ENCODE data around the gene CD3G.

The CD3G gene

DNA sequence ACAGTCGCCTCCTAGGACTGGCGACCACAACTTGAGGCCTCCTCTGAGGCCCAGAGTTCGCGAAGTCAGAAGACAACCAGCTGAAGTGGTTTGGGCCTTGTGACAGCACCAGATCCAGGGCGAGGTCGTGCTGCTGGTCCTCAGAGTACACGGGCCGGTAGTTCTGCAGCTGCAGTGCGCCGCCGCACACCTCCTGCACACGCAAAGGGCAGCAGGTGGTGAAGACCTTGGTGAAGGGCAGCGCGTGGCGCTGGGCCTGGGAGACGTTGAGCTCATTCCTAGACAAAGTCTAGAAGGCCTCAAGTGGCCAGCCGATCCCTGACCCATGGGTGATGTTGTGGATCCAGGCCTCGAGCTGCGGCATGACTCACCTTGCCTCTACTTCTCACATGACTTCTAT is 21.4 kb upstream of the CD3G start:
- in situ Hi-C loops (cut with MboI; ENCODE audit: low sequenced_read_pairs) = no loop called here

- in situ Hi-C loops (cut with MboI; ENCODE audit: low sequenced_read_pairs) = no loop called here
These were observed 18.9 kb upstream of the CD3G start for GRCh38 chr11:118325283-118325682.

GRCh38 chr11:118328745-118329144 is 15.4 kb upstream of the CD3G start:
- in situ Hi-C loops (cut with MboI; ENCODE audit: low sequenced_read_pairs) = no loop called here

GRCh38 chr11:118334745-118335144 is 9.4 kb upstream of the CD3G start:
- in situ Hi-C loops (cut with MboI; ENCODE audit: low sequenced_read_pairs) = no loop called here

- in situ Hi-C loops (cut with MboI; ENCODE audit: low sequenced_read_pairs) = no loop called here
These were observed 5.5 kb upstream of the CD3G start for GRCh38 chr11:118338637-118339061.

- in situ Hi-C loops (cut with MboI; ENCODE audit: low sequenced_read_pairs) = no loop called here
These were observed 4.7 kb upstream of the CD3G start for GRCh38 chr11:118339281-118339961.

GRCh38 chr11:118340449-118340848 is 3.7 kb upstream of the CD3G start:
- in situ Hi-C loops (cut with MboI; ENCODE audit: low sequenced_read_pairs) = loop anchor here (5.0 kb wide), 1 partner anchor 143 kb away; no protein-coding TSS in a partner anchor

- in situ Hi-C loops (cut with MboI; ENCODE audit: low sequenced_read_pairs) = loop anchor here (5.0 kb wide), 1 partner anchor 144 kb away; no protein-coding TSS in a partner anchor
These were observed 2.9 kb upstream of the CD3G start for GRCh38 chr11:118341261-118341660.

- in situ Hi-C loops (cut with MboI; ENCODE audit: low sequenced_read_pairs) = loop anchor here (5.0 kb wide), 1 partner anchor 145 kb away; no protein-coding TSS in a partner anchor
These were observed 2.2 kb upstream of the CD3G start for GRCh38 chr11:118341815-118342489.

DNA sequence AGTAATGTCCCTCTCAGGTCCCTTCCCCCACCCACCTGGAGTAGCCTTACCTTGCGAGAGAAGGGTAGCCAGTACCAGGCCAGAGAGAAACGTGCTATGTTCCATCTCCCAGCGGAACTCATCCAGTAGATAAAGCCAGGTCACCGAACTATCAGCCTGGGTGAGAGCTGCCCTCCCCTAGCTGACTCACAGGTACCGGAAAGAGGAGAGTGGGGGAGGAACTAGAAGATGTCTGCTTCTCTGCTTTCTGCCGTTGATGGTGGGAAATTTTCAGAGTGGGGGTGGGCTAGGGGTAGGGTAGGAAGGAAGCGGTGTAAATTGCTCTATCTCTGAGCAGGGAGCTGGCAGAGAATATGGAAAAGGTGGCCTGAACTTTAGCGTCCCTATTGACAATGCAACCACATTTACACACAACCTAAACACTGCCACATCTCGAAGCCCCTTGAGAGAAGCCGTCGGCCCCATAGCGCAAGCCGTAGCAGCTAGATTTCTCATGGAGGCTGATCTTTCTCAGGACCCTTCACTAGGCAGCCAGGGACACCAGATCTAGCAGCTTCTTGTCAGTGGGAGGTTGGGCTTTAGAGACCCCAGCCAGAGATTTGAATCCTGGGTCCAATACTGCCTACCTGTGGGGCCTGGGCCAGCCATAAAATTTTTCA is 1.5 kb upstream of the CD3G start, which contains the start of gene CD3D:
Gene CD3D, minus strand, starts transcription at position 203 of the 659 bp plus-strand sequence. Its CDS starts 98 bp downstream, at position 105.
- in situ Hi-C loops (cut with MboI; ENCODE audit: low sequenced_read_pairs) = loop anchor here (5.0 kb wide), 1 partner anchor 145 kb away; no protein-coding TSS in a partner anchor

DNA sequence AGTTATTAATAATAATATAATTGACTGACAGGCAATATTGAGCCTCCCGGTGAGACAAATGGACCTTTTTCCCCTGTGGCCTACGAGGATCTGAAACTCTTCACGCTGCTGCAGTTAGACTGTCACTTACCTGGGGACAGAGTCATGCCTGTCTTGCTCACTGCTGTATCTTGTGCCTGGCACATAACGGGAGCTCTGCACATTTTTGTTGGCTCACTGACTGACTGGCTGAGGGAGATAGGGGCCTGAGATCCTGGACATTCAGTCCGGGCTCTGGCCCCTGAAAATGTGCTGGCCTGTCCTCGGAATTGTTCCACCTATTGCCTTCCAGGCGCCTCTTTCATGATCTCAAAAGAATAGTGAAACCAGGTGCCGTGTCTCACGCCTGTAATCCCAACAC is 896 bp upstream of the CD3G start:
- in situ Hi-C loops (cut with MboI; ENCODE audit: low sequenced_read_pairs) = loop anchor here (5.0 kb wide), 1 partner anchor 146 kb away; no protein-coding TSS in a partner anchor

DNA sequence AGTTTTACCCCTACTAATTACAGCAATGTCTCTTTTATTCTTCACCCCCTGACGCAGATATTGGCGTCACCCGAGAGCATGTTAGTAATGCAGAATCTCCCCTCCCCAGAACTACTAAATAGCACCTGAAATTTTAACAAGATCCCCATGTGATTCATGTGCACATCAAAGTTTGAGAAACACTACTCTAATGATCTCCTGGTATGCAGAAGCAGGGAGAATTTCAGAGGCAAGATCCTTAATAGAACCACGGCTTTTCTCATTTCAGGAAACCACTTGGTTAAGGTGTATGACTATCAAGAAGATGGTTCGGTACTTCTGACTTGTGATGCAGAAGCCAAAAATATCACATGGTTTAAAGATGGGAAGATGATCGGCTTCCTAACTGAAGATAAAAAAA is 5.3 kb downstream of the CD3G start:
- in situ Hi-C loops (cut with MboI; ENCODE audit: low sequenced_read_pairs) = no loop called here

DNA sequence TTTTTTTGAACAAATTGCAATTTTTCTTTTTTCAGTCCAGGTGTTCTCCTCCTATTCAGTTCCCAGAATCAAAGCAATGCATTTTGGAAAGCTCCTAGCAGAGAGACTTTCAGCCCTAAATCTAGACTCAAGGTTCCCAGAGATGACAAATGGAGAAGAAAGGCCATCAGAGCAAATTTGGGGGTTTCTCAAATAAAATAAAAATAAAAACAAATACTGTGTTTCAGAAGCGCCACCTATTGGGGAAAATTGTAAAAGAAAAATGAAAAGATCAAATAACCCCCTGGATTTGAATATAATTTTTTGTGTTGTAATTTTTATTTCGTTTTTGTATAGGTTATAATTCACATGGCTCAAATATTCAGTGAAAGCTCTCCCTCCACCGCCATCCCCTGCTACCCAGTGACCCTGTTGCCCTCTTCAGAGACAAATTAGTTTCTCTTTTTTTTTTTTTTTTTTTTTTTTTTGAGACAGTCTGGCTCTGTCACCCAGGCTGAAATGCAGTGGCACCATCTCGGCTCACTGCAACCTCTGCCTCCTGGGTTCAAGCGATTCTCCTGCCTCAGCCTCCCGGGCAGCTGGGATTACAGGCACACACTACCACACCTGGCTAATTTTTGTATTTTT is 9.1 kb downstream of the CD3G start:
- in situ Hi-C loops (cut with MboI; ENCODE audit: low sequenced_read_pairs) = no loop called here

GRCh38 chr11:118358071-118358470 is 13.9 kb downstream of the CD3G start:
- in situ Hi-C loops (cut with MboI; ENCODE audit: low sequenced_read_pairs) = no loop called here

GRCh38 chr11:118359295-118359958 is 15.3 kb downstream of the CD3G start, which contains the start of gene UBE4A:
UBE4A (plus strand) TSS chr11:118359600; CDS start chr11:118365081, 5,481 bp downstream.
- in situ Hi-C loops (cut with MboI; ENCODE audit: low sequenced_read_pairs) = no loop called here

- in situ Hi-C loops (cut with MboI; ENCODE audit: low sequenced_read_pairs) = no loop called here
These were observed 20.9 kb downstream of the CD3G start for GRCh38 chr11:118364956-118365615.

GRCh38 chr11:118366287-118366686 is 22.1 kb downstream of the CD3G start:
- in situ Hi-C loops (cut with MboI; ENCODE audit: low sequenced_read_pairs) = no loop called here

DNA sequence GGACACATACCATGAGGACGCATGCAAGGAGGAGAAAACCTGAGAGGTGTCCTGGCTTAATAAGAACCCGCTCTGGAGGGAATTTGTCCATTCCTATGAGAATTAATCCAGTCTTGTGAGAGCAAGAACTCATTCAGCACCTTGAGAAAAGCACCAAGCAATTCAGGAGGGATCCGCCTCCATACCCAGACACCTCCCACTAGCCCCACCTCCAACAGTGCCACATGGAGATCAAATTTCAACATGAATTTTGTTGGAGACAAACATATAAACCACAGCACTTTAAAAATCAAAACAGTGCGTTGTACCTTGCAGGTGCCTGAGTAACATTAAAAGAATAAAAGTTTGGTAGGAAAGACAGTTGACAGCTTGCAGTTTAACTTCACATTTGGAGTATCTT is 26.6 kb downstream of the CD3G start:
- in situ Hi-C loops (cut with MboI; ENCODE audit: low sequenced_read_pairs) = no loop called here

DNA sequence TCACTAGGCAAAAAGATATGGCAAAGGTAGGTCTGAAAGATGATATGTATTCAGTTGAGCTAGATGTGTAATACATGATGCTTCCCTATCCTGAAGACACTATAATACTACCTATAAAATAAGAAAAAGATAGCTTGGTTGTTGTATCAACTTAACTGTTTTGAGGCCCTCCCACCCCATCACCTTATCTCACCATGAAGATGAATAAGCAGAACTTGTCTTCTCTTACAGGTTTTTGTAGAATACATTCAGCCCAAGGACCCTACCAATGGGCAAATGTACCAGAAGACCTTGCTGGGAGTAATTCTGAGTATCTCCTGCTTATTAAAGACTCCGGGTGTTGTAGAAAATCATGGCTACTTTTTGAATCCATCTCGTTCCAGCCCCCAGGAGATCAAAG is 29.1 kb downstream of the CD3G start:
- in situ Hi-C loops (cut with MboI; ENCODE audit: low sequenced_read_pairs) = no loop called here

DNA sequence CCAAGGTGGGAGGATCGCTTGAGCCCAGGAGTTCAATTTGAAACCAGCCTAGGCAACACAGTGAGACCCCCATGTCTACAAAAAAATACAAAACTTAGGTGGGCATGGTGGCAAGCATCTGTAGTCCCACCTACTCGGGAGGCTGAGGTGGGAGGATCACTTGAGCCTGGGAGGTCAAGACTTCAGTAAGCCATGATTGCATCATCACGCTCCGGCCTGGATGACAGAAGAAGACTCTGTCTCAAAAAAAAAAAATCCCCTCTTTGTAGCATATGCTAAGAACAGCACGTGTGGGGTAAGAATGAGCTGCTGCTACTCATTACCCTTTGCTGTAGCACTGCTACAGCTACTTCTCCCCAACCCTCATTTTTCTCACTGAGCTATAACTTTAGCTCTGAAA is 29.7 kb downstream of the CD3G start:
- in situ Hi-C loops (cut with MboI; ENCODE audit: low sequenced_read_pairs) = no loop called here

All from HL-60/S4 (cell line).